Measurements from ENCODE around the gene UQCRC1.

DNA sequence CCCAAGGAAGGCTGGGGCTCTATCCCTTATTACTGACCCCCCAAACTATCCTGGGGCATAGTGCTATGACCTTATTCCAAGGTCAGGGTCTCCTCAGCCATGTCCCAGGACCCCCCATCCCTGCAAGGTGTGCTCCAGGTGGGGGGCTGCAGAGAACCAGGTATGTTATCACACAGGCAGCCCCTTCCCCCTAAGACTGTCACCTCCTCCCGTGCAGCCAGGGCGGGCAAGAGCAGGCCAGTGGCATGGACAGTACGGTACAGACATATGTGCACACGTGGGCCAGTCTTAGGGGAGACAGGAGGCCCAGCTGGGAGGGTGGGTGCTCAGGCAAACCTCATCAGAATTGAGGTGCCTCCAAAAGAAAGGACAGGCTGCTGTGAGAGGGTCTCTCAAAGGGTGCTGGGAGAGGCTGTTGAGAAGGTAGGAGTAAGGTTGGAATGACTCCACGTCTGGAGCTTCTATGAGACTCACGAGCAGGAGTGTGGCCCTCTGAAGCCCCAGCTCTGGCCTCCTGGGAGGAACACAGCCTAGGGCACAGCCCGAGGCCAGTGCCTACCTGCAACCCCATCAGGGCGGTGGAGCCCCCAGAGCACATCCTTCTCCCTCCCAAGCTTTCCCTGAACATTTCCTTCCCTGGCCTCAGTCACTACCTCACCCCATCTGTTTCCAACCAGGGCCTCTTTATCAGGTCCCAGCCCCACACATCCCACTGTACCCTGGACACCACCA, 12.6 kb downstream of the UQCRC1 start:
- TF ChIP-seq CTCF (IDR thresholded peaks at IDR 0.05; ENCODE audit: low read depth, low read length, poor library complexity, severe bottlenecking) = no peak
- no peak for TF ChIP-seq EZH2phosphoT487 (IDR thresholded peaks at IDR 0.05; ENCODE audit: borderline replicate concordance, low read length)
